Hepatocyte (in vitro differentiated cells): Measurements from ENCODE around the gene GPRIN3. TPM values are rescaled to one million over a fixed set of nuclear protein-coding genes. Genes with fewer than 3 reads are reported as not detected.

Experiments
- DNase-seq: peaks from one replicate; pipeline ENCODE4 v3.0.0-alpha.2; 2016; ENCODE audit warnings: low spot score
- H2AFZ ChIP-seq: fragments of 200-600 bp; sonication (generic); 2 replicates; pipeline ENCODE4 v1.6.0; 2016; ENCODE audit warnings: antibody characterized with exemption, mild to moderate bottlenecking
- H3K27ac ChIP-seq: fragments of 200-600 bp; sonication (generic); 2 replicates; pipeline ENCODE4 v1.5.1; 2016; ENCODE audit warnings: mild to moderate bottlenecking
- H3K27me3 ChIP-seq: fragments of 200-600 bp; sonication (generic); 2 replicates; pipeline ENCODE4 v1.6.1; 2016
- H3K36me3 ChIP-seq: fragments of 200-600 bp; sonication (generic); replicated peaks from 2 replicates; pipeline ENCODE4 v1.5.1; 2016; ENCODE audit warnings: low read depth; ENCODE audit not compliant: insufficient read depth
- H3K4me1 ChIP-seq: fragments of 200-600 bp; sonication (generic); 2 replicates; pipeline ENCODE4 v1.5.1; 2016; ENCODE audit warnings: mild to moderate bottlenecking, moderate library complexity; ENCODE audit not compliant: insufficient read depth
- H3K4me2 ChIP-seq: fragments of 200-600 bp; sonication (generic); 2 replicates; pipeline ENCODE4 v1.6.0; 2016
- H3K4me3 ChIP-seq: fragments of 200-600 bp; sonication (generic); 2 replicates; pipeline ENCODE4 v1.5.1; 2016; ENCODE audit warnings: mild to moderate bottlenecking
- H3K79me2 ChIP-seq: fragments of 200-600 bp; sonication (generic); 2 replicates; pipeline ENCODE4 v1.6.0; 2017; ENCODE audit warnings: mild to moderate bottlenecking
- H3K9me2 ChIP-seq: fragments of 200-600 bp; sonication (generic); replicated peaks from 2 replicates; pipeline ENCODE4 v1.6.0; 2017; ENCODE audit warnings: mild to moderate bottlenecking; ENCODE audit not compliant: insufficient read depth
- H3K9me3 ChIP-seq: fragments of 200-600 bp; sonication (generic); 2 replicates; pipeline ENCODE4 v1.5.1; 2016; ENCODE audit warnings: low read depth, mild to moderate bottlenecking
- H4K20me1 ChIP-seq: fragments of 200-600 bp; sonication (generic); 2 replicates; pipeline ENCODE4 v1.6.0; 2016; ENCODE audit warnings: mild to moderate bottlenecking; ENCODE audit not compliant: insufficient read depth, poor library complexity, severe bottlenecking
- CTCF ChIP-seq: fragments of 200-600 bp; sonication (generic); IDR thresholded peaks from 2 replicates; pipeline ENCODE4 v1.5.1; 2016; ENCODE audit warnings: antibody characterized with exemption, mild to moderate bottlenecking; ENCODE audit not compliant: poor library complexity
- EZH2 ChIP-seq: fragments of 200-600 bp; sonication (generic); IDR thresholded peaks from 2 replicates; pipeline ENCODE4 v1.6.1; 2016; ENCODE audit warnings: antibody characterized with exemption, mild to moderate bottlenecking, borderline replicate concordance
- EZH2phosphoT487 ChIP-seq: fragments of 200-600 bp; sonication (generic); IDR thresholded peaks from one replicate; pipeline ENCODE4 v1.6.1; 2018; ENCODE audit warnings: antibody characterized with exemption, mild to moderate bottlenecking, low read depth, moderate library complexity; ENCODE audit not compliant: unreplicated experiment, severe bottlenecking
- WGBS: methylation state at CpG from one replicate; pipeline ENCODE4 v1.1.6; 2016; ENCODE audit warnings: low lambda C conversion rate; ENCODE audit errors: missing lambda C conversion rate; 5-methylcytosine and 5-hydroxymethylcytosine counted together
- polyA plus RNA-seq: library from polyadenylated mRNA; unstranded; fragments of >200 nt; fragmentation: Nextera tagmentation; extraction: Ambion mirVana; gene quantifications from 2 replicates; pipeline ENCODE4 v1.2.1, GENCODE V29; 2016
- total RNA-seq: library from RNA; depleted of rRNA; stranded (reverse); fragments of >200 nt; gene quantifications from 2 replicates; pipeline ENCODE4 v1.2.3, GENCODE V29; 2014

The GPRIN3 gene
- total and polyA plus RNA-seq, 2 experiments from 2014 or later, result 0.64 to 3.0 TPM

GRCh38 chr4:89288430-89288829 is 19.2 kb downstream of the GPRIN3 start:
- 96% methylated on average over 2 of the region's 2 CpGs for WGBS
- Histone ChIP-seq H3K36me3 (no peaks in the 10 kb centered on the region), H3K27me3 (no peaks in the 10 kb centered on the region), H3K4me3 (no peak overlapping the region), H3K79me2 (no peaks in the 10 kb centered on the region), H3K4me1 (no peaks in the 10 kb centered on the region), H3K9me3 (no peaks in the 10 kb centered on the region), H3K27ac (no peak overlapping the region), H2AFZ (no peak overlapping the region), H4K20me1 (no peaks in the 10 kb centered on the region), H3K4me2 (no peak overlapping the region), H3K9me2 (no peaks in the 10 kb centered on the region)
- TF ChIP-seq CTCF (no peak), EZH2 (no peak), EZH2phosphoT487 (no peak)
- no peak for DNase-seq

GRCh38 chr4:89287945-89288344 is 19.7 kb downstream of the GPRIN3 start:
- Histone ChIP-seq H3K9me3 (no peaks in the 10 kb centered on the region), H3K27ac (no peak overlapping the region), H3K27me3 (no peaks in the 10 kb centered on the region), H3K4me1 (no peaks in the 10 kb centered on the region), H3K79me2 (no peaks in the 10 kb centered on the region), H2AFZ (no peak overlapping the region), H4K20me1 (no peaks in the 10 kb centered on the region), H3K9me2 (no peaks in the 10 kb centered on the region), H3K4me2 (no peak overlapping the region), H3K4me3 (no peak overlapping the region), H3K36me3 (no peaks in the 10 kb centered on the region)
- no peak for DNase-seq
- no peak for TF ChIP-seq EZH2phosphoT487
- TF ChIP-seq EZH2, result no peak
- no peak for TF ChIP-seq CTCF
- WGBS, result 58% methylated on average over 6 of the region's 6 CpGs

- H3K27me3 ChIP-seq, result no peaks in the 10 kb centered on the region
- no peak overlapping the region for H3K4me2 ChIP-seq
- no peaks in the 10 kb centered on the region for H3K36me3 ChIP-seq
- H3K4me1 ChIP-seq, result no peaks in the 10 kb centered on the region
- no peaks in the 10 kb centered on the region for H4K20me1 ChIP-seq
- no peaks in the 10 kb centered on the region for H3K9me2 ChIP-seq
- TF ChIP-seq CTCF (no peak), EZH2phosphoT487 (no peak), EZH2 (no peak)
- no peak overlapping the region for H2AFZ ChIP-seq
- H3K4me3 ChIP-seq, result no peak overlapping the region
- 65% methylated on average over 2 of the region's 2 CpGs for whole genome bisulfite sequencing
- no peaks in the 10 kb centered on the region for H3K9me3 ChIP-seq
- no peaks in the 10 kb centered on the region for H3K79me2 ChIP-seq
- DNase-seq, result no peak
- no peak overlapping the region for H3K27ac ChIP-seq
Measured at GRCh38 chr4:89285745-89286144, 21.9 kb downstream of the GPRIN3 start.

GRCh38 chr4:89284828-89285227 is 22.8 kb downstream of the GPRIN3 start:
- H3K36me3 ChIP-seq, result no peaks in the 10 kb centered on the region
- 93% methylated on average over 3 of the region's 3 CpGs for WGBS
- no peak overlapping the region for H3K4me3 ChIP-seq
- no peak for DNase-seq
- TF ChIP-seq EZH2phosphoT487, result no peak
- no peak for TF ChIP-seq CTCF
- no peak for TF ChIP-seq EZH2
- no peak overlapping the region for H3K4me2 ChIP-seq
- no peak overlapping the region for H2AFZ ChIP-seq
- H3K27me3 ChIP-seq, result no peaks in the 10 kb centered on the region
- no peaks in the 10 kb centered on the region for H4K20me1 ChIP-seq
- H3K4me1 ChIP-seq, result no peaks in the 10 kb centered on the region
- H3K79me2 ChIP-seq, result no peaks in the 10 kb centered on the region
- H3K27ac ChIP-seq, result no peak overlapping the region
- H3K9me3 ChIP-seq, result no peaks in the 10 kb centered on the region
- no peaks in the 10 kb centered on the region for H3K9me2 ChIP-seq
